ENCODE data around the gene SOX6. TPM values are rescaled to one million over a fixed set of nuclear protein-coding genes. Genes with fewer than 3 reads are reported as not detected.
A peak's percentile ranks its signal among the peaks of the same experiment; 100 is the strongest.

SOX6 gene
- total and polyA plus RNA-seq, 2 of the 13 experiments (the other 11 are each of a cell fraction or from before 2014, with no cell fraction given) = 2.6 to 11.2 TPM

GRCh38 chr11:16093889-16094653 lies 262.3 kb downstream of the SOX6 start (continued):
- peak; percentile 88; the same call in 1 of the 2 replicates for TF ChIP-seq AHDC1 (CRISPR knock-in tag; IDR thresholded peaks at IDR 0.05; ENCODE audit: borderline replicate concordance)

- BruUV-seq (replicated peaks) = no TSS peak
- in situ Hi-C loops (cut with HindIII; ENCODE audit: extremely low pct_ligation_motif_present, low pct_unique_long_range_greater_than_20kb) = no loop called here
- Histone ChIP-seq H3K27ac (ENCODE audit: extremely low read length, insufficient read depth, low read length) (no peak overlapping the region), H3K79me2 (ENCODE audit: insufficient read depth, low read length) (no peaks in the 10 kb centered on the region), H2AFZ (ENCODE audit: low read length) (no peak overlapping the region), H3K27me3 (ENCODE audit: control insufficient read depth in 1 of 2, insufficient read depth in 2 of 2, low read length in 2 of 2) (no peaks in the 10 kb centered on the region), H3K4me3 (replicated peaks in 1 of 3; ENCODE audit: insufficient read depth in 1 of 3, low read depth in 2 of 3, low read length in 3 of 3) (no peak overlapping the region), H3K9ac (ENCODE audit: insufficient read depth, low read depth, low read length) (no peak overlapping the region), H3K4me2 (ENCODE audit: low read depth, low read length) (no peak overlapping the region), H3K4me1 (ENCODE audit: insufficient read depth, low read length) (peaks cover 21% of the 10 kb centered on the region), H4K20me1 (ENCODE audit: insufficient read depth, low read length) (no peaks in the 10 kb centered on the region), H3K36me3 (replicated peaks in 1 of 2; ENCODE audit: control insufficient read depth in 1 of 2, insufficient read depth in 2 of 2, low read length in 2 of 2) (no peaks in the 10 kb centered on the region; a peak in 1 of 5 replicates), H3K9me3 (ENCODE audit: low read length) (no peaks in the 10 kb centered on the region)
- DNase-seq (ENCODE audit: low spot score) = no peak
- intact Hi-C loops (cut with micrococcal nuclease; ENCODE audit: unreplicated experiment) = no loop called here
- ATAC-seq = no peak
- ChIA-PET POLR2A (no interaction called here), CTCF (ENCODE audit: low intra/inter-chr PET ratio, low total read pairs) (no interaction called here)
- FAIRE-seq = no peak
- 48% methylated on average over 1 of the region's 1 CpG for WGBS (ENCODE audit: low lambda C conversion rate)
- no peak for TF ChIP-seq ARNT2 (CRISPR knock-in tag; IDR thresholded peaks at IDR 0.05; ENCODE audit: low read depth)
- no peak for TF ChIP-seq JDP2 (CRISPR knock-in tag; IDR thresholded peaks at IDR 0.05; ENCODE audit: borderline replicate concordance)
- no peak for TF ChIP-seq ZNF672 (CRISPR knock-in tag; IDR thresholded peaks at IDR 0.05)
- TF ChIP-seq IRX3 (CRISPR knock-in tag; IDR thresholded peaks at IDR 0.05; ENCODE audit: borderline replicate concordance, low read depth) = no peak
- TF ChIP-seq MAFF (IDR thresholded peaks at IDR 0.05; ENCODE audit: low read depth, low read length) = 0 out of 2 replicates have a peak, but pooled peaks have one; percentile 4
- no peak for TF ChIP-seq ARID5B (CRISPR knock-in tag; IDR thresholded peaks at IDR 0.05)
- no peak for TF ChIP-seq ZNF713 (CRISPR knock-in tag; IDR thresholded peaks at IDR 0.05)
- TF ChIP-seq TRIM24 (CRISPR knock-in tag; IDR thresholded peaks at IDR 0.05) = no peak
- peak in 1 of 2 experiments; percentile 36; a peak in 1 of 4 replicates for TF ChIP-seq MAFK (conservative IDR thresholded peaks at IDR 0.05 in 1 of 2, IDR thresholded peaks at IDR 0.05 in 1 of 2; ENCODE audit: low read length in 2 of 2)
- TF ChIP-seq REL (CRISPR knock-in tag; conservative IDR thresholded peaks at IDR 0.05) = no peak
- no peak for TF ChIP-seq XBP1 (CRISPR knock-in tag; IDR thresholded peaks at IDR 0.05)
- no peak for TF ChIP-seq HCFC1 (IDR thresholded peaks at IDR 0.05; ENCODE audit: low read depth, low read length)
- TF ChIP-seq ZNF546 (CRISPR knock-in tag; conservative IDR thresholded peaks at IDR 0.05) = no peak
These were observed 264.5 kb downstream of the SOX6 start for GRCh38 chr11:16091862-16092261.
